ENCODE measurements around the gene KCNIP1.

GRCh38 chr5:170625221-170626165 is 121.7 kb downstream of the KCNIP1 start:
- TF ChIP-seq CTCF (conservative IDR thresholded peaks at IDR 0.05; ENCODE audit: low read length) (no peak), EZH2phosphoT487 (IDR thresholded peaks at IDR 0.05; ENCODE audit: borderline replicate concordance) (no peak)

All from Loucy (cell line).